PC-3 (cell line): ENCODE measurements around the gene TBK1. TPM values are rescaled to one million over a fixed set of nuclear protein-coding genes. Genes with fewer than 3 reads are reported as not detected.

Source experiments
- ATAC-seq: fragments of 200-7000 bp; cut with Tn5 transposase; 2 replicates; pipeline ENCODE4 v1.9.1; 2020; ENCODE audit warnings: mild to moderate bottlenecking, moderate library complexity
- BruUV-seq: library from RNA; stranded (reverse); fragments of 400-500 nt; replicated peaks from 2 replicates; lab custom pipeline; 2021; lab: Mats Ljungman, UMichigan
- CTCF ChIA-PET: fragments of 300-600 bp; sonication (Branson Sonifier 250); formaldehyde crosslinking; loops from one replicate; lab custom pipeline; 2022; ENCODE audit warnings: antibody characterized with exemption; lab: Charles Lee
- POLR2A ChIA-PET: fragments of 300-600 bp; sonication (Branson Sonifier 250); formaldehyde crosslinking; loops from one replicate; lab custom pipeline; 2022; ENCODE audit warnings: antibody characterized with exemption; ENCODE audit not compliant: unreplicated experiment; lab: Charles Lee
- DNase-seq: peaks from one replicate; pipeline ENCODE4 v3.0.0-alpha.2; 2015
- H2AFZ ChIP-seq: fragments of 300-600 bp; sonication (generic); 2 replicates; pipeline ENCODE4 v1.6.0; 2016; ENCODE audit warnings: antibody characterized with exemption, low read length
- H3F3A ChIP-seq: fragments of 300-600 bp; sonication (generic); one replicate; pipeline ENCODE4 v1.6.0; 2017; ENCODE audit warnings: antibody characterized with exemption, low read length, control low read depth, mild to moderate bottlenecking; ENCODE audit not compliant: unreplicated experiment
- H3K27ac ChIP-seq: fragments of 300-600 bp; sonication (generic); 2 replicates; pipeline ENCODE4 v1.5.1; 2016; ENCODE audit warnings: mild to moderate bottlenecking, low read length
- H3K27me3 ChIP-seq: fragments of 300-600 bp; sonication (generic); 2 replicates; pipeline ENCODE4 v1.6.1; 2016; ENCODE audit warnings: low read length, mixed read lengths
- H3K36me3 ChIP-seq: fragments of 300-600 bp; sonication (generic); 2 replicates; pipeline ENCODE4 v1.6.1; 2016; ENCODE audit warnings: low read depth, mixed run types, low read length, mixed read lengths
- H3K4me1 ChIP-seq: fragments of 300-600 bp; sonication (generic); 2 replicates; pipeline ENCODE4 v1.5.1; 2016; ENCODE audit warnings: low read length; ENCODE audit not compliant: insufficient read depth
- H3K4me2 ChIP-seq: fragments of 300-600 bp; sonication (generic); 2 replicates; pipeline ENCODE4 v1.6.0; 2016; ENCODE audit warnings: low read length
- H3K4me3 ChIP-seq: fragments of 300-600 bp; sonication (generic); 2 replicates; pipeline ENCODE4 v1.5.1; 2016; ENCODE audit warnings: mild to moderate bottlenecking, low read length, mixed read lengths
- H3K79me2 ChIP-seq: fragments of 300-600 bp; sonication (generic); 2 replicates; pipeline ENCODE4 v1.6.1; 2017; ENCODE audit warnings: low read length, mixed read lengths
- H3K9ac ChIP-seq: fragments of 300-600 bp; sonication (generic); 2 replicates; pipeline ENCODE4 v1.6.0; 2016; ENCODE audit warnings: mild to moderate bottlenecking, low read length
- H3K9me2 ChIP-seq: fragments of 300-600 bp; sonication (generic); replicated peaks from 2 replicates; pipeline ENCODE4 v1.6.1; 2016; ENCODE audit warnings: mixed run types, low read length, mixed read lengths
- H3K9me3 ChIP-seq: fragments of 300-600 bp; sonication (generic); 2 replicates; pipeline ENCODE4 v1.6.1; 2016; ENCODE audit warnings: low read length, mixed read lengths
- H4K20me1 ChIP-seq: fragments of 300-600 bp; sonication (generic); 2 replicates; pipeline ENCODE4 v1.6.1; 2016; ENCODE audit warnings: low read length, mixed read lengths
- EZH2 ChIP-seq: fragments of 300-600 bp; sonication (generic); IDR thresholded peaks from one replicate; pipeline ENCODE4 v1.6.1; 2017; ENCODE audit warnings: antibody characterized with exemption, mild to moderate bottlenecking, low read length; ENCODE audit not compliant: unreplicated experiment
- EZH2phosphoT487 ChIP-seq: fragments of 300-600 bp; sonication (generic); IDR thresholded peaks from 2 replicates; pipeline ENCODE4 v1.6.1; 2018; ENCODE audit warnings: mild to moderate bottlenecking, antibody characterized with exemption, low read length, borderline replicate concordance
- intact Hi-C: fragments of 100-400 bp; cut with micrococcal nuclease; formaldehyde crosslinking; loops from 2 replicates; pipeline ENCODE4 v1.9.0; 2023
- total RNA-seq: library from RNA; depleted of rRNA; stranded (reverse); fragments of >200 nt; gene quantifications from 2 replicates; pipeline ENCODE4 v1.2.3, GENCODE V29; 2014
- TF ChIP-seq, protein P1 (sequence below): fragments of 300-600 bp; sonication (generic); conservative IDR thresholded peaks from 2 replicates; pipeline ENCODE4 v1.5.1; 2017; ENCODE audit warnings: antibody characterized with exemption, low read depth, mild to moderate bottlenecking, low read length

Gene TBK1
- total RNA-seq, 1 experiment from 2014 or later: 23.7 TPM

DNA sequence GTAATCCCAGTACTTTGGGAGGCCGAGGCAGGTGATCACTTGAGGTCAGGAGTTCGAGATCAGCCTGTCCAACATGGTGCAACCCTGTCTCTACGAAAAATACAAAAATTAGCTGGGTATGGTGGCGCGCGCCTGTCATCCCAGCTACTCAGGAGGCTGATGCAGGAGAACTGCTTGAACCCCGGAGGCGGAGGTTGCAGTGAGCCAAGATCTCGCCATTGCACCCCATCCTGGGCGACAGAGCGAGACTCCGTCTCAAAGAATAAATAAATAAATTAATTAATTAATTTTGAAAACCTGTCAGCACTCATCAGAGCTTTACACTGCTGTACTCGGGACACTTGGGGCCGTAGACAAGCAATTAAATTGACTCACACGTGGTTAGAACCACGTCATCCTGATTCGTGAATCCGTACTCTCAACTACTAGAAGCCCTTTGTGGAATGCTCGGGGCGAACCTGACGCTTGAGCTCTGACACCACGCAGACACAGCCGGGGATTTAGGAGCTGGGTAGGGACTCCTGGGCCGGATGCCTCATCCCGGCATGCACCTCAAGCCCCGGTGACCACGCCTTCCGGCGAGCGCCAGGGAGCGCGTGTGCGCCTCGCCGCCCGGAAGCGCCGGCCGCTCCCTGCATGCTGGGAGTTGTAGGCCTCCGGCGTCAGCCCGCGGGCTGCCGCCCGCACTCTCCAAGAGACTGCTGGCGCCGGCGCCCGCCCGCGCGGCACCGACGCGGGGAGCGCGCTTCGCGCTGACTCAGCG is 48.0 kb upstream of the TBK1 start, which contains the start of gene XPOT:
Gene XPOT (plus strand): TSS at position 686 of the 763 bp plus-strand sequence. CDS start 5,644 bp downstream, outside the sequence.
- peak within 1 kb of the TSS; percentile 98 for H3K4me3 ChIP-seq
- H3K9me2 ChIP-seq: no peaks in the 10 kb centered on the region
- BruUV-seq: TSS peak; percentile 93
- peaks cover 45% of the 10 kb centered on the region for H3K79me2 ChIP-seq
- peak within 1 kb of the TSS; percentile 97 for H2AFZ ChIP-seq
- intact Hi-C loops: no loop called here
- CTCF ChIA-PET: no interaction called here
- H3K4me1 ChIP-seq: peaks cover 20% of the 10 kb centered on the region; the same call in 1 of the 2 replicates
- H3K4me2 ChIP-seq: peak within 1 kb of the TSS; percentile 88
- POLR2A ChIA-PET: interaction anchor here (0.6 to 0.7 kb wide), 4 partner anchors 110 to 1335 kb away, joined by 3 to 6 read pairs (median 3); no protein-coding TSS in a partner anchor
- peak within 1 kb of the TSS; percentile 100 for H3K9ac ChIP-seq
- peak within 1 kb of the TSS; percentile 96 for H3K27ac ChIP-seq
- H3K27me3 ChIP-seq: no peaks in the 10 kb centered on the region
- ATAC-seq (peak; percentile 87), DNase-seq (peak; percentile 98)
- H4K20me1 ChIP-seq: no peaks in the 10 kb centered on the region
- H3K9me3 ChIP-seq: no peaks in the 10 kb centered on the region
- TF ChIP-seq, protein P1, sequence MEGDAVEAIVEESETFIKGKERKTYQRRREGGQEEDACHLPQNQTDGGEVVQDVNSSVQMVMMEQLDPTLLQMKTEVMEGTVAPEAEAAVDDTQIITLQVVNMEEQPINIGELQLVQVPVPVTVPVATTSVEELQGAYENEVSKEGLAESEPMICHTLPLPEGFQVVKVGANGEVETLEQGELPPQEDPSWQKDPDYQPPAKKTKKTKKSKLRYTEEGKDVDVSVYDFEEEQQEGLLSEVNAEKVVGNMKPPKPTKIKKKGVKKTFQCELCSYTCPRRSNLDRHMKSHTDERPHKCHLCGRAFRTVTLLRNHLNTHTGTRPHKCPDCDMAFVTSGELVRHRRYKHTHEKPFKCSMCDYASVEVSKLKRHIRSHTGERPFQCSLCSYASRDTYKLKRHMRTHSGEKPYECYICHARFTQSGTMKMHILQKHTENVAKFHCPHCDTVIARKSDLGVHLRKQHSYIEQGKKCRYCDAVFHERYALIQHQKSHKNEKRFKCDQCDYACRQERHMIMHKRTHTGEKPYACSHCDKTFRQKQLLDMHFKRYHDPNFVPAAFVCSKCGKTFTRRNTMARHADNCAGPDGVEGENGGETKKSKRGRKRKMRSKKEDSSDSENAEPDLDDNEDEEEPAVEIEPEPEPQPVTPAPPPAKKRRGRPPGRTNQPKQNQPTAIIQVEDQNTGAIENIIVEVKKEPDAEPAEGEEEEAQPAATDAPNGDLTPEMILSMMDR: no peak
- TF ChIP-seq EZH2 (no peak), EZH2phosphoT487 (no peak)
- no peaks in the 10 kb centered on the region for H3F3A ChIP-seq
- H3K36me3 ChIP-seq: no peaks in the 10 kb centered on the region; the same call in 1 of the 2 replicates

DNA sequence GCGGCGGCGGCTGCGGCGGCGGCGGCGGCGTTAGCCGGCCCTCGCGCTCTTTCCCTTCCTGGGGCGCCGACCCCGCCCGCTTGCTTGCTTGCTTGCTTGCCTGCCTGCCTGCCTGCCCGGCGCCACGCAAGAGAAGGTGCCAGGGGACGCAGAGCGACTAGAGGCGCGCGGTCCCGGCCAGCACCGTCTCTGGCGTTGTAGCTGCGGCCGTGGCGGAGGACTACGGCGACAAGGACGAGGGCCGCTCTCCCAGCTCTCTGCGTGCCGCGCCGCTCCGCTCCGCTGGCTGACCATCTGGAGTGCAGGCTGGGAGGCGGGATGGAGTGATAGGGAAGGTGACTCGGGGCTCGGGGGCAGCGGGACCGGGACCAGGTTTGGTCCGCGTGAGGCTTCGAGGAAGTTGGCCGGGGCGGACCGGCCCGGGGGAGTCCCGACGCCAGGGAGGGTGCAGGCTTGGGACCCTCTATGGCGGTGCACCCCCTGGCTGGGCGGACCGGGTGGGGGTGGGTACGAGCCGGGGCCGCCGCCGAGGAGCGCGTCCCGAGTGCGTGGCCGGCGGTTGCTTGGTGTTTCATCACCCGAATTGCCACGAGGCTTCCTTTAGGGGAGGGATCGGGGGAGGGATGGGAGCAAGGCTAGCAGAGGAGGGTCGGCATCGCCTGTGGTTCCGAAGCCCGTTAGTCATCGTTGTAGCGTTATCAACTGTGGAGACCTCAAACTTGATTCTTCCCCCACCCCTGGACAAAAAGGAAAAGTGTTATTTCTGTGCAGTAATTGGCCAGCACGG is 47.3 kb upstream of the TBK1 start:
- Histone ChIP-seq H3K36me3 (peaks cover 2% of the 10 kb centered on the region; the same call in 1 of the 2 replicates), H3K4me2 (peak overlapping the region; percentile 88), H3K9me3 (no peaks in the 10 kb centered on the region), H3K27ac (peak overlapping the region; percentile 96), H2AFZ (peak overlapping the region; percentile 97), H3F3A (no peaks in the 10 kb centered on the region), H3K27me3 (no peaks in the 10 kb centered on the region), H4K20me1 (no peaks in the 10 kb centered on the region), H3K9ac (peak overlapping the region; percentile 100), H3K4me1 (peaks cover 20% of the 10 kb centered on the region; the same call in 1 of the 2 replicates), H3K79me2 (peaks cover 52% of the 10 kb centered on the region), H3K9me2 (no peaks in the 10 kb centered on the region), H3K4me3 (peak overlapping the region; percentile 98)
- ChIA-PET POLR2A (interaction anchor here (0.6 to 0.7 kb wide), 2 partner anchors 111 to 1336 kb away, joined by 3 to 6 read pairs; no protein-coding TSS in a partner anchor), CTCF (no interaction called here)
- intact Hi-C loops: no loop called here
- TF ChIP-seq EZH2 (no peak), EZH2phosphoT487 (no peak)
- TF ChIP-seq, protein P1: no peak
- BruUV-seq: no TSS peak
- peak; percentile 70 for DNase-seq
- peak; percentile 50 for ATAC-seq
